Measurements from ENCODE around the gene MORN1.

GRCh38 chr1:2373551-2374251 lies 17.7 kb downstream of the MORN1 start:
- TF ChIP-seq CTCF (IDR thresholded peaks at IDR 0.05; ENCODE audit: poor library complexity) (no peak), EZH2 (IDR thresholded peaks at IDR 0.05; ENCODE audit: borderline replicate concordance) (no peak), EZH2phosphoT487 (IDR thresholded peaks at IDR 0.05; ENCODE audit: low read depth, severe bottlenecking, unreplicated experiment) (no peak)

All from hepatocyte (in vitro differentiated cells).